Middle frontal gyrus (tissue), 1 donor: ENCODE measurements around the gene BLVRB.
A peak's percentile ranks its signal among the peaks of the same experiment; 100 is the strongest.
"Not testable (repeated sequence)": the region's sequence is repeated elsewhere in the genome, so short reads cannot be mapped to it uniquely, and the experiment has no call there.

Experiments used
- DNase-seq: peaks from one replicate; pipeline ENCODE4 v3.0.0-alpha.2; 2015; ENCODE audit warnings: low spot score; ENCODE audit errors: extremely low spot score

The BLVRB gene

GRCh38 chr19:40422748-40423566 is 42.6 kb downstream of the BLVRB start:
- no peak for DNase-seq

DNA sequence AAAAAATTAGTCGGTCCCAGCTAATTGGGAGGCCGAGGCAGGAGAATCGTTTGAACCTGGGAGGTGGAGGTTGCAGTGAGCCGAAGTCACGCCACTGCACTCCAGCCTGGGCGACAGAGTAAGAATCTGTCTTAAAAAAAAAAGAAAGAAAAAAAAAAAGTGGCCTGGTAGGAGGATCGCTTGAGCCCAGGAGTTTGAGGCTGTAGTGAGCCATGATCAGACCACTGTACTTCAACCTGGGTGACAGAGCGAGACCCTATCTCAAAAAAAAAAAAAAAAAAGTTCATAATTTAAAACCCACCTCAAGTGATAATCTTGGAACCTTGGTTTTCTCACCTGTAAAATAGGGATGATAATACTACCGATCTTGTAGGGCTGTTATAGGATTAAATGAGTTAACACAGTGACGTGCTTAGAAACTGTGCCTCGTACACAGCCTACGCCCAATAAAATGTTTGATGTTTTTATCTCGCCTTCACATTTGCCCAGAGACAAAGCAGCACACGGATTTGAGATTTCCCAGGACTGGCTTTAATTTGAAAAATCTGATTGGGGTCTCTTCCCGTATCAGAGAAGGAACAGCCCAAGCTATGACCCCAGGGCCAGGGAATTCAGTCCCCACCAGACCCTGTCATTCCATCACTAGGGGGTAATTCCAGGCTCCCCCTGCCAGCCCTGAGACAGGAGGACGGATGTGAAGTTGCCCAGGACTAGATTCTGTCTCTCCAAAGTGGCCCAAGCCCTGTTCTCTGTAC is 43.4 kb downstream of the BLVRB start:
- DNase-seq, result no peak

DNA sequence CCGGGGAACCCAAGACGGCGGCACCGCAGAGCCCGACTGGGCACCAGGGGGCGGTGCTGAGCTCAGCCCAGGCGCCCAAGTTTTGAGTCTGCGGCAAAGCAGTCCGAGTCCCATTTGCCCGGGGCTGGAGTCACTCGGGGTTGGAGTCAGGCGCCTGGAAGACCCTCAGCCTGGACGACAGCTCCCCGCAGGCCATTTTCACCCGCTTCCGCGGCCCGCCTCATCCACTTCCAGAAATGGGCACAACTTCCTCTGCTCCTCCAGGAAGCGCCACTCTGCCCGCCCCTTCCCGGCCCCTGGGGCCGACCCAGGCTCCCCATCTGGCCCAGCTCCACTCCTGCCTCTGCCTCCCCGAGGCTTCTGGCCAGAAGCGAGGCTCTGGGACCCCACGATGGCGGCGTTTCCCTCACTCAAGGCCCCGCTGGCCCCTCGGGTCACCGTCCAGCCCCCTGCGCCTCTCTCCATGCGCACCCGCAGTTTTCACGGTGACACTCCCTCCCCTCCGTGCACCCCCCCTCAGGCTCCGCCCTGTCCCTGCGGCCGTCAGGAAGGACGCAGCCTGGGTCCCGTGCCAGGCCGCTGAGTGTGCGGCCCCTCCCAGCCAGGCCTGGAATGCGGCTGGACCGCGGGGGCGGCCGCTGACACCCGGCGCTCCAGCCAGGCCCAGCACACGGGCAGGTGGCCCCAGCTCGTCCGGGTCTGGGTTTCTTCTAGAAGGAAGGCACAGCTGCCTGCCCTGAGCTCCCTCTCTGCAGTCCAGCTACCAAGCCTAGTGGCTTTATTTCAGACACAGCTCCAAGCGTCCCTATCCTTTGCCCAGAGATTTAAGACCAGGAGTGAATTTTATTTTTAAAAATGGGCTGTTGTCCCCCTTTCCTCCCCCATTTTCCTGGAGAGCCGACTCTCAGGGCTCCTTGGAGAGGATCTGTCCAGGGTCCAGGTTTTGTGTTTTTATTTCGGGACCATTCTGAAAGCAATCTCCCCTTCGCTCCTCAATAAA is 44.5 kb downstream of the BLVRB start:
- DNase-seq, result peak; percentile 54

DNA sequence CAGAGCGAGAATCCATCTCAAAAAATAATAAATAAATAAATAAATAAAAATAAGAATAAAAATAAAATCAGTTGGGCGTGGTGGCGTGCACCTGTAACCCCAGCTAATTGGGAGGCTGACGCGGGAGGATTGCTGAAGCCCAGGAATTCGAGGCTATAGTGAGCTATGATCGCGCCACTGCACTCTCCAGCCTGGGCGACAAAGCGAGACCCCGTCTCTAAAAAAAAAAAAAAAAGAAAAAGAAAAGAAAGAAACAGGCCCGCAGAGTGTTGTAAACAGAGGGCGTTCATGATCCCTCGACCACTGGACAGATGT is 45.1 kb downstream of the BLVRB start:
- DNase-seq, result no peak

GRCh38 chr19:40419780-40420179 is 45.8 kb downstream of the BLVRB start:
- DNase-seq, result no peak

GRCh38 chr19:40419066-40419612 is 46.4 kb downstream of the BLVRB start:
- no peak for DNase-seq

DNA sequence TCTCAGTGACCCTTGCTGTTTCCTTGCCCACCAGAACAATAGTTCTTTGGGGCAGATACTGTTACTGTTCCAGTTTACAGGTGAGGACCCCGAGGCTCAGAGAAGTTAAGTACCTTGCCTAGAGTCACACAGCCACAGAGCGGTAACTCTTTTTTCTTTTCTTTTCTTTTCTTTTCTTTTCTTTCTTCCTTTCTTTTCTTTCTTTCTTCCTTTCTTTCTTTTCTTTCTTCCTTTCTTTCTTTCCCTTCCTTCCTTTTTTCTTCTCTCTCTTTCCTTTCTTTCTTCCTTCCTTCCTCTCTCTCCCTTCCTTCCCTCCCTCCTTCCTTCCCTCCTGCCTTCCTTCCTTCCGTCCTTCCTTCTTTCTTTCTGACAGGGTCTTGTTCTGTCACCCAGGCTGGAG is 47.5 kb downstream of the BLVRB start:
- DNase-seq, result no peak

GRCh38 chr19:40417643-40417981 is 47.9 kb downstream of the BLVRB start:
- DNase-seq, result no peak

DNA sequence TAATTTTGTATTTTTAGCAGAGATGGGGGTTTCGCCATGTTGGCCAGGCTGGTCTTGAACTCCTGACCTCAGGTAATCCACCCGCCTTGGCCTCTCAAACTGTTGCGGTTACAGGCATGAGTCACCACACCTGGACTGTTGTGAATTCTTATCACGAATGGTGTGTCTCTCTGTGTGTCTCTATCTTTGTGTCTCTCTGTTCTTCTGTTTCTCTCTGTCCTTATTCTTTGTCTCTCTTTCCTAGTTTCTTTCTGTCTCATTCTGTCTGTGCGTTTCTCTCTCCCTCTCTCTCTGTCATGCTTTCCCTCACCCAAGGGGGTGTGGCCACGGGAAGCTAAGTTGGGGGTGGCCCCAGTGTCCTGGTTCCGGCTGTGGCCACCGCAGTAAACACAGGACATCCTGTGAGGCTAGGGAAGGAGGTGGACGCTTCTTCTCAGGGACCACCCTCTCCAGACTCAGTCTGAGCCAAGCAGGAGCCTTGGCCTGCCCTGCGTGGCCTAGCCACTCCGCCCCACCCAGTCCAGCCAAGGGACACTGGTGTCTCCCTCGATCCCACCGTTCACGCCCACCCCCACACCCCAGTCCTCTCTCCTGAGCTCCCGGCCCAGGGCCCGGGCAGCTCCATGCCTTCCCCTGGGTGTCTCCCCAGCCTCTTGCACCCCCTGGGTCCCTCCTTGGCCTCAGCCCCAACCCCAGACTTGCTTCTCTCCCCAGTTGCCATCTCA is 48.5 kb downstream of the BLVRB start:
- no peak for DNase-seq

DNA sequence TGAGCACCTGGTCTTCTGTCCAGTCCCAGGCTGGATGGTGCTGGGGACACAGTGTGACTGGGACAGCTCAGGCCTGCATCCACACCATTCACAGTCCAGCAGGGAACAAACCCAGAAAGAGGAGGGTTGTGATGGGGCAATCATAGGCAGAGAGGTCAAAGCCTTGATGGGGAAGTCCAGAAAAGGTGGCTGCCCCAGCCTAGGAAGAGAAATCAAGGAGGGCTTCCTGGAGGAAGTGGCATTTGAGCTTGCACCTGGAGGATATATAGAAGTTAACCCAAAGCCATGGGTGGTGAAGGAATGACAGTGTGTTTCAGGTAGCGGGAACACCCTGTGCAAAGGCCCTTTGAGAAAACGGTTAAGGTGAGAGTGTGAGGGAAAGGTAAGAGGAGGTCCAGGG is 49.8 kb downstream of the BLVRB start:
- no peak for DNase-seq

DNA sequence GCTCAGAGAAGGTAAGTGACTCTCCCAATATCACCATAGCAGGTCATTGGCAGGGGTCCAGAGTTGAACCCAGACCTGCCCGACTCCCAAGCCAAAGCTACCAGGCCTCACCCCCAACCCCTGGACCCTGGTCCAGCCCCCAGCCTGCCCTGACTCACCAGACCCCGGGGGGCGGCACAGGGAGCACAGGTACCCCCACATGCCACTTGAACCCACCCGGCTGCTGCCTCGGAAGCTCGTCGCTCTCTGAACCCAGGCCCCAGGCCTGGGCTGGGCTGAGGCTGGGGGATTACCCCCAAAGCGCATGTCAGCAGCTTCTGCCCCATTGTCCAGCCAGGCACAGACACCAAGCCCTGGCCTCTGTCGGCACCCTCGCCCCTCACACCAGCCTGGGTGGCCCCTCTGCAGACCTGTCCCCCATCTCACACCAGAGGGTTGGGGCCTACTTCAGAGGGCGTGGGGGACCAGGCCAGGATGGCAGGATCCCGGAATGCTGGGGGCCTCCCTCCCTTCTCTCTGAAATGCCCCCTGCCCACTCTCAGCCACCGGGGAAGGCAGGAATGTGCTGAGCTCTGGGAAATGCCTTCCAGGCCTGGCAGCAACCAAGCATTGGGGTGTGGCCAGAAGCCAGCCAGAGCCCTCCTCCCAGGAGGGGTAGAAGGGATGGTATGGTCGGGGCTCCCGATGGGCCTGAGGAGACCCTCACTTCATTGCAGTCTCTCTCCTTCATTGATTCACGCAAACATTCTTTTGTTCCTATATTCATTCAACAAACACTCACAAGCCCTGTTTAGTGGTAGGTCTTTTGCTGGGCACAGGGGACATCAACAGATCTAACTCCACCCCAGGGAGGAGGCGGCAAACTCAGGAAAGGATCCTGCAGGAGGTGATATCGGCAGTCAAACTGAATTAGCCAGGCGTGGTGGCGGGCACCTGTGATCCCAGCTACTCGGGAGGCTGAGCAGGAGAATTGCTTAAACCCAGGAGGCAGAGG is 50.7 kb downstream of the BLVRB start:
- DNase-seq, result no peak

DNA sequence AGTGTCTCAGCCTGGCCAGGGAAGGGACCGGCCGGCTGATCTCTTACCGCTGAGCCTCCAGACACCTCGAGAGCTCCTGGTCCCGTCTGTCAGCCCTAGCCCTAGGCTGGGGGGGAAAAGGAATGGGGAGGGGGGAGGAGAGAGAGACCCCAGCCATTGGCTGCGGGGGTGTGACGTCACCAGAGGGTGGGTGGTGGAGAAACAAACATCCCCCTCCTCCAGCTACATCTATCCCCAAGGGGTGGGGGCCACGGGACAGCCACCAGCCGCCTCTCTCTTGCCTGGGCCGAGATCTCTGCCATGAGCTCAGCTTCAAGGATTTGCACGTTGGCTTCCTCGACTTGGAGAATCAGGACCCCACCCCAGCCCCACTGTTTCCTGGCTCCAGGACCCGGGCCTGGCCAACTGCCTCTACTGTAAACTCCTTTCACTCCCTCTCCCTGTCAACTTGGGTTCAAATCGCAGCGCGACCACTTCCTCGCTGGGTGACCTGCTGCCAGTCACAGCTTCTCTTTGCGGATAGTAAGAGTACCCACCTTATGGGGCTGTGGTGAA is 52.2 kb downstream of the BLVRB start, which contains the start of gene PRX:
Gene PRX (minus strand): TSS at position 88 of the 555 bp plus-strand sequence. CDS start 5,446 bp downstream, outside the sequence.
- DNase-seq, result no peak

DNA sequence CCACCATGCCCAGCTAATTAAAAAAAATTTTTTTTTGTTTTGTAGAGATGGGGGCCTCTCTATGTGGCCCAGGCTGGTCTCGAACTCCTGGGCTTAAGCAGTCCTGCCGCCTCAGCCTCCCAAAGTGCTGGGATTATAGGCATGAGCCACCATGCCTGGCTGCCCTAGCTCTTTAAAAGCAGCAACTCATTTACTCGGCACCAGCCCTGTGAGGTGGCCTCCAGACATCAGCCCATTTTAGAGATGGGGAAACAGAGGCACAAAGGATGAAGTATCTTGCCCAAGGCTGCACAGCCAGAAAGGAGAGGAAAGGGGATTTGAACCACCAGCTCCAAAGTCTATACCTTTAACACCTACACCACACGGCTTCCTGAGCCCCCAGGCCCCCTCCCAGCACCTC is 52.7 kb downstream of the BLVRB start:
- no peak for DNase-seq

GRCh38 chr19:40411958-40412499 is 53.5 kb downstream of the BLVRB start:
- DNase-seq, result no peak

DNA sequence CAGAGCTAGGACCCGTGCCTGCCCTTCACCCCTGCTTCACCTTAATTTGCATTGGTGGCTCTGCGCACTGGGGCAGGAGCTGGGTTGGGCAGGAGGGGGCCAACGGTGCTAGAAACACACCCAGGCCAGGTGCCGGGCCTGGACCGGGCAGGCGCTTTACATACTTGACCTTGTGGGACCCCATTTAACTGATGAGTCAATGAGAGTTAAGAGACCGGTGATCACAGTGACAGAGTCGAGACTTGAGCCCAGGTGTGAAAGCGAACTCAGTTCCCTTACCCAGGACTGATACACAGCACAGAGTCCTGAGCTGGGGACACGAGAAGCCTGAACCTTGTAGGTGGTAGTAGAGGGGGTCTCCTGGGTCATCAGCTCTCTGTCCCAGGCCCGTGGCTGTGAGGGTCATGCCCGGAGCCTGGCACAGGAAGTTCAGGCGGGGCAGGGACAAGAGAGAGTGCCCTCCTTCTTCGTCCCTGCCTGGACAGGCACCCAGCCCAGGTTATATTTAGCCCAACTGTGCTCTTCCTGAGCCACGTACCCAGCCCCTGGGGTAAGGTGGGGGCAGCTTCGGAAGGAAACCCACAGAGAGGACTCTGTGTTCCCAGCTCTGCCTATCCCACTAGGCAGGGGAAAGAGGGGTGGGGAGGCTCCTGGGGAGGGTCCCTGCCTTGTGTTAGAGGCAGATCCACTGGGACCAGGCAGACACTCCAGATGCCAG is 54.3 kb downstream of the BLVRB start:
- DNase-seq, result no peak

DNA sequence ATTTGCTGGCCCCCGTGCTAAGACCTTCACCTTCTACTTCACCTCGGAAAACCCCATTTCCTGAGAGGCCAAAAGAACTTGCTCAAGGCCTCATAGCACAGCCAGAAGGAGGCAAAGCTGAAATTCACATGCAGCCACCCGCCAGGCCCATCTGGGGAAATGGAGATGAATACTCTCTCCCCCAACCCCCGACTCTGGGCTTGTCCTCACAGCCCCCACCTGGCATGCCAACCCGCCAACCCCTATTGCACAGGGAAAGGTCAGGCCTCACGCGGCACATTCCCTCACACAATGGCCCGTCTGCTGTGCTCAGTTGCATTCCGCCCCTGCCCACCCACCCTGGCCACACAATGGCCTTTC is 55.5 kb downstream of the BLVRB start:
- no peak for DNase-seq

DNA sequence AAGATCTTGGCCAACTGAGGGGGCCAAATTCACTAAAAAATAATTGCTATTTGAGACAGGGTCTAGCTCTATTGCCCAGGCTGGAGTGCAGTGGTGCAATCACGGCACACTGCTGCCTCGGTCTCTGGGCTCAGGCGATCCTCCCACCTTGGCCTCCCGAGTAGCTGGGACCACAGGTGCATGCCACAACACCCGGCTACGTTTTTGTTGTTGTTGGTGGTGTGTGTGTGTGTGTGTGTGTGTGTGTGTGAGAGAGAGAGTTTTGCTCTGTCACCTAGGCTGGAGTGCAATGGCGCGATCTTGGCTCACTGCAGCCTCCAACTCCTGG is 57.0 kb downstream of the BLVRB start:
- DNase-seq, result not testable (repeated sequence)
